ENCODE data around the gene KCNC4. TPM values are rescaled to one million over a fixed set of nuclear protein-coding genes. Genes with fewer than 3 reads are reported as not detected.

The KCNC4 gene
- polyA plus RNA-seq, 1 donor from 2014 or later: 0.57 TPM

GRCh38 chr1:110221119-110221518, 11.0 kb downstream of the KCNC4 start:
- no peak overlapping the region for H3K27ac ChIP-seq (ENCODE audit: low read length)
- H3F3A ChIP-seq (ENCODE audit: insufficient read depth, low read length, poor library complexity, severe bottlenecking): no peaks in the 10 kb centered on the region
- H3K4me3 ChIP-seq (ENCODE audit: low read length): no peak overlapping the region
- no peaks in the 10 kb centered on the region for H3K9me3 ChIP-seq (ENCODE audit: low read length)
- no peaks in the 10 kb centered on the region for H3K27me3 ChIP-seq (ENCODE audit: insufficient read depth, low read depth, low read length)
- no peaks in the 10 kb centered on the region for H4K20me1 ChIP-seq (ENCODE audit: insufficient read depth)
- no peak overlapping the region for H3K9ac ChIP-seq (ENCODE audit: low read length)
- H3K79me2 ChIP-seq (replicated peaks; ENCODE audit: insufficient read depth, low read length): no peaks in the 10 kb centered on the region
- no peak for TF ChIP-seq SMC3 (conservative IDR thresholded peaks at IDR 0.05; ENCODE audit: poor library complexity)
- no peak overlapping the region for H3K4me2 ChIP-seq (ENCODE audit: low read length)
- H2AFZ ChIP-seq (ENCODE audit: low read depth, low read length): no peak overlapping the region
- H3K36me3 ChIP-seq (ENCODE audit: insufficient read depth, low read length): no peaks in the 10 kb centered on the region
- no peaks in the 10 kb centered on the region for H3K9me2 ChIP-seq (ENCODE audit: insufficient read depth, low read length)

GRCh38 chr1:110223127-110223526, 13.0 kb downstream of the KCNC4 start:
- H3K9ac ChIP-seq (ENCODE audit: low read length): no peak overlapping the region
- H3K9me3 ChIP-seq (ENCODE audit: low read length): no peaks in the 10 kb centered on the region
- TF ChIP-seq TAF1 (IDR thresholded peaks at IDR 0.05; ENCODE audit: low read depth) (no peak), POLR2AphosphoS5 (IDR thresholded peaks at IDR 0.05) (no peak), RAD21 (conservative IDR thresholded peaks at IDR 0.05) (no peak), MXI1 (conservative IDR thresholded peaks at IDR 0.05; ENCODE audit: poor library complexity, severe bottlenecking) (no peak), EZH2 (IDR thresholded peaks at IDR 0.05; ENCODE audit: borderline replicate concordance, insufficient read depth, low read length, poor library complexity, severe bottlenecking) (no peak), EP300 (conservative IDR thresholded peaks at IDR 0.05; ENCODE audit: poor library complexity, severe bottlenecking) (no peak), SMC3 (conservative IDR thresholded peaks at IDR 0.05; ENCODE audit: poor library complexity) (no peak)
- TF ChIP-seq, protein P1, sequence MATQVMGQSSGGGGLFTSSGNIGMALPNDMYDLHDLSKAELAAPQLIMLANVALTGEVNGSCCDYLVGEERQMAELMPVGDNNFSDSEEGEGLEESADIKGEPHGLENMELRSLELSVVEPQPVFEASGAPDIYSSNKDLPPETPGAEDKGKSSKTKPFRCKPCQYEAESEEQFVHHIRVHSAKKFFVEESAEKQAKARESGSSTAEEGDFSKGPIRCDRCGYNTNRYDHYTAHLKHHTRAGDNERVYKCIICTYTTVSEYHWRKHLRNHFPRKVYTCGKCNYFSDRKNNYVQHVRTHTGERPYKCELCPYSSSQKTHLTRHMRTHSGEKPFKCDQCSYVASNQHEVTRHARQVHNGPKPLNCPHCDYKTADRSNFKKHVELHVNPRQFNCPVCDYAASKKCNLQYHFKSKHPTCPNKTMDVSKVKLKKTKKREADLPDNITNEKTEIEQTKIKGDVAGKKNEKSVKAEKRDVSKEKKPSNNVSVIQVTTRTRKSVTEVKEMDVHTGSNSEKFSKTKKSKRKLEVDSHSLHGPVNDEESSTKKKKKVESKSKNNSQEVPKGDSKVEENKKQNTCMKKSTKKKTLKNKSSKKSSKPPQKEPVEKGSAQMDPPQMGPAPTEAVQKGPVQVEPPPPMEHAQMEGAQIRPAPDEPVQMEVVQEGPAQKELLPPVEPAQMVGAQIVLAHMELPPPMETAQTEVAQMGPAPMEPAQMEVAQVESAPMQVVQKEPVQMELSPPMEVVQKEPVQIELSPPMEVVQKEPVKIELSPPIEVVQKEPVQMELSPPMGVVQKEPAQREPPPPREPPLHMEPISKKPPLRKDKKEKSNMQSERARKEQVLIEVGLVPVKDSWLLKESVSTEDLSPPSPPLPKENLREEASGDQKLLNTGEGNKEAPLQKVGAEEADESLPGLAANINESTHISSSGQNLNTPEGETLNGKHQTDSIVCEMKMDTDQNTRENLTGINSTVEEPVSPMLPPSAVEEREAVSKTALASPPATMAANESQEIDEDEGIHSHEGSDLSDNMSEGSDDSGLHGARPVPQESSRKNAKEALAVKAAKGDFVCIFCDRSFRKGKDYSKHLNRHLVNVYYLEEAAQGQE (IDR thresholded peaks at IDR 0.05; ENCODE audit: borderline replicate concordance): no peak
- TF ChIP-seq, protein P2, sequence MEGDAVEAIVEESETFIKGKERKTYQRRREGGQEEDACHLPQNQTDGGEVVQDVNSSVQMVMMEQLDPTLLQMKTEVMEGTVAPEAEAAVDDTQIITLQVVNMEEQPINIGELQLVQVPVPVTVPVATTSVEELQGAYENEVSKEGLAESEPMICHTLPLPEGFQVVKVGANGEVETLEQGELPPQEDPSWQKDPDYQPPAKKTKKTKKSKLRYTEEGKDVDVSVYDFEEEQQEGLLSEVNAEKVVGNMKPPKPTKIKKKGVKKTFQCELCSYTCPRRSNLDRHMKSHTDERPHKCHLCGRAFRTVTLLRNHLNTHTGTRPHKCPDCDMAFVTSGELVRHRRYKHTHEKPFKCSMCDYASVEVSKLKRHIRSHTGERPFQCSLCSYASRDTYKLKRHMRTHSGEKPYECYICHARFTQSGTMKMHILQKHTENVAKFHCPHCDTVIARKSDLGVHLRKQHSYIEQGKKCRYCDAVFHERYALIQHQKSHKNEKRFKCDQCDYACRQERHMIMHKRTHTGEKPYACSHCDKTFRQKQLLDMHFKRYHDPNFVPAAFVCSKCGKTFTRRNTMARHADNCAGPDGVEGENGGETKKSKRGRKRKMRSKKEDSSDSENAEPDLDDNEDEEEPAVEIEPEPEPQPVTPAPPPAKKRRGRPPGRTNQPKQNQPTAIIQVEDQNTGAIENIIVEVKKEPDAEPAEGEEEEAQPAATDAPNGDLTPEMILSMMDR (IDR thresholded peaks at IDR 0.05; ENCODE audit: poor library complexity, severe bottlenecking): no peak
- no peak overlapping the region for H3K27ac ChIP-seq (ENCODE audit: low read length)
- H3K4me3 ChIP-seq (ENCODE audit: low read length): no peak overlapping the region
- H3K36me3 ChIP-seq (ENCODE audit: insufficient read depth, low read length): no peaks in the 10 kb centered on the region
- no peaks in the 10 kb centered on the region for H4K20me1 ChIP-seq (ENCODE audit: insufficient read depth)
- H2AFZ ChIP-seq (ENCODE audit: low read depth, low read length): no peak overlapping the region
- H3K4me2 ChIP-seq (ENCODE audit: low read length): no peak overlapping the region
- no peaks in the 10 kb centered on the region for H3F3A ChIP-seq (ENCODE audit: insufficient read depth, low read length, poor library complexity, severe bottlenecking)
- no peaks in the 10 kb centered on the region for H3K9me2 ChIP-seq (ENCODE audit: insufficient read depth, low read length)
- no peaks in the 10 kb centered on the region for H3K27me3 ChIP-seq (ENCODE audit: insufficient read depth, low read depth, low read length)
- H3K79me2 ChIP-seq (replicated peaks; ENCODE audit: insufficient read depth, low read length): no peaks in the 10 kb centered on the region

- Histone ChIP-seq H4K20me1 (ENCODE audit: insufficient read depth) (no peaks in the 10 kb centered on the region), H3K27me3 (ENCODE audit: insufficient read depth, low read depth, low read length) (no peaks in the 10 kb centered on the region), H3K9me2 (ENCODE audit: insufficient read depth, low read length) (no peaks in the 10 kb centered on the region), H3K4me2 (ENCODE audit: low read length) (no peak overlapping the region), H3K79me2 (replicated peaks; ENCODE audit: insufficient read depth, low read length) (no peaks in the 10 kb centered on the region), H2AFZ (ENCODE audit: low read depth, low read length) (no peak overlapping the region), H3K9me3 (ENCODE audit: low read length) (no peaks in the 10 kb centered on the region), H3K36me3 (ENCODE audit: insufficient read depth, low read length) (no peaks in the 10 kb centered on the region), H3K4me3 (ENCODE audit: low read length) (no peak overlapping the region), H3K9ac (ENCODE audit: low read length) (no peak overlapping the region), H3F3A (ENCODE audit: insufficient read depth, low read length, poor library complexity, severe bottlenecking) (no peaks in the 10 kb centered on the region), H3K27ac (ENCODE audit: low read length) (no peak overlapping the region)
- TF ChIP-seq, protein P1 (IDR thresholded peaks at IDR 0.05; ENCODE audit: borderline replicate concordance): no peak
- no peak for TF ChIP-seq POLR2AphosphoS5 (IDR thresholded peaks at IDR 0.05)
- TF ChIP-seq RAD21 (conservative IDR thresholded peaks at IDR 0.05): no peak
- TF ChIP-seq, protein P2 (IDR thresholded peaks at IDR 0.05; ENCODE audit: poor library complexity, severe bottlenecking): no peak
- no peak for TF ChIP-seq SMC3 (conservative IDR thresholded peaks at IDR 0.05; ENCODE audit: poor library complexity)
- TF ChIP-seq EP300 (conservative IDR thresholded peaks at IDR 0.05; ENCODE audit: poor library complexity, severe bottlenecking): no peak
- no peak for TF ChIP-seq TAF1 (IDR thresholded peaks at IDR 0.05; ENCODE audit: low read depth)
- no peak for TF ChIP-seq MXI1 (conservative IDR thresholded peaks at IDR 0.05; ENCODE audit: poor library complexity, severe bottlenecking)
Observed at GRCh38 chr1:110223581-110223980, 13.5 kb downstream of the KCNC4 start.
